Panc1 (cell line): ENCODE measurements around the gene DCAF8L2. TPM values are rescaled to one million over a fixed set of nuclear protein-coding genes. Genes with fewer than 3 reads are reported as not detected.
"Not testable (repeated sequence)": the region's sequence is repeated elsewhere in the genome, so short reads cannot be mapped to it uniquely, and the experiment has no call there.

Experiments used
- ATAC-seq: fragments of 200-7000 bp; cut with Tn5 transposase; 2 replicates; pipeline ENCODE4 v1.9.1; 2020; ENCODE audit warnings: mild to moderate bottlenecking, moderate library complexity
- BruUV-seq: library from RNA; stranded (reverse); fragments of 400-500 nt; replicated peaks from 2 replicates; lab custom pipeline; 2021; lab: Mats Ljungman, UMichigan
- CTCF ChIA-PET: fragments of 300-600 bp; sonication (Branson Sonifier 250); formaldehyde crosslinking; loops from one replicate; lab custom pipeline; 2022; ENCODE audit warnings: antibody characterized with exemption; lab: Charles Lee
- POLR2A ChIA-PET: fragments of 300-600 bp; sonication (Branson Sonifier 250); formaldehyde crosslinking; loops from one replicate; lab custom pipeline; 2022; ENCODE audit warnings: antibody characterized with exemption; lab: Charles Lee
- DNase-seq: peaks from one replicate; pipeline ENCODE4 v3.0.0-alpha.2; 2010; ENCODE audit warnings: low read depth, low spot score
- H3K27ac ChIP-seq: 2 replicates; pipeline ENCODE4 v1.5.1; 2011; ENCODE audit warnings: mild to moderate bottlenecking, low read length, inconsistent platforms
- H3K27me3 ChIP-seq: fragments of 200-500 bp; sonication (Bioruptor generic); 2 replicates; pipeline ENCODE4 v1.6.0; 2014; ENCODE audit warnings: low read length, inconsistent platforms; ENCODE audit not compliant: control insufficient read depth, insufficient read depth
- H3K36me3 ChIP-seq: fragments of 200-500 bp; sonication (Bioruptor generic); 2 replicates; pipeline ENCODE4 v1.5.1; 2014; ENCODE audit warnings: inconsistent platforms, mild to moderate bottlenecking, low read length, moderate library complexity; ENCODE audit not compliant: control insufficient read depth, insufficient read depth
- H3K4me1 ChIP-seq: 2 replicates; pipeline ENCODE4 v1.5.1; 2011; ENCODE audit warnings: inconsistent platforms, mild to moderate bottlenecking, low read length, moderate library complexity; ENCODE audit not compliant: control insufficient read depth, insufficient read depth
- H3K4me3 ChIP-seq, 2 experiments: 2 replicates each; pipeline ENCODE4 v1.5.1; 2011 to 2012; ENCODE audit warnings: low read depth in 2 of 2, low read length in 2 of 2, mild to moderate bottlenecking in 2 of 2, inconsistent platforms in 1 of 2, moderate library complexity in 1 of 2
- H3K9me3 ChIP-seq: fragments of 200-500 bp; sonication (Bioruptor generic); 2 replicates; pipeline ENCODE4 v1.5.1; 2014; ENCODE audit warnings: low read depth, mild to moderate bottlenecking, inconsistent platforms, low read length, moderate library complexity; ENCODE audit not compliant: control insufficient read depth, insufficient read depth
- POLR2AphosphoS5 ChIP-seq: IDR thresholded peaks from 2 replicates; pipeline ENCODE4 v1.6.1; 2012; ENCODE audit warnings: mild to moderate bottlenecking, low read depth, low read length, moderate library complexity
- SIN3A ChIP-seq: IDR thresholded peaks from 2 replicates; pipeline ENCODE4 v1.6.1; 2012; ENCODE audit warnings: low read depth, mild to moderate bottlenecking, low read length, moderate library complexity, borderline replicate concordance; ENCODE audit not compliant: insufficient read depth
- TCF7L2 ChIP-seq: IDR thresholded peaks from 2 replicates; pipeline ENCODE4 v1.6.1; 2011; ENCODE audit warnings: mild to moderate bottlenecking, low read depth, low read length, inconsistent platforms
- in situ Hi-C: cut with HindIII; loops from 2 replicates; pipeline ENCODE4 v1.10.0; 2016; ENCODE audit warnings: low sequenced_read_pairs, low pct_unique_long_range_greater_than_20kb
- intact Hi-C: fragments of 100-400 bp; cut with micrococcal nuclease; formaldehyde crosslinking; loops from one replicate; pipeline ENCODE4 v1.10.0; 2022; ENCODE audit not compliant: unreplicated experiment
- total RNA-seq: library from RNA; stranded (reverse); gene quantifications from one replicate; pipeline ENCODE4 v1.2.1, GENCODE V29; 2021; ENCODE audit not compliant: unreplicated experiment
- TF ChIP-seq, protein P1 (sequence below): fragments of 450-650 bp; IDR thresholded peaks from 2 replicates; pipeline ENCODE4 v1.5.1; 2017; ENCODE audit warnings: mild to moderate bottlenecking
- TF ChIP-seq, protein P2 (sequence below), 2 experiments: IDR thresholded peaks; 2 replicates each; pipeline ENCODE4 v1.6.1; 2011 to 2012; ENCODE audit warnings: low read depth in 2 of 2, control low read depth in 1 of 2, low read length in 1 of 2, mild to moderate bottlenecking in 1 of 2, moderate library complexity in 1 of 2; ENCODE audit not compliant: insufficient read depth in 1 of 2

Gene DCAF8L2
- total RNA-seq, 1 experiment from 2014 or later: not detected

DNA sequence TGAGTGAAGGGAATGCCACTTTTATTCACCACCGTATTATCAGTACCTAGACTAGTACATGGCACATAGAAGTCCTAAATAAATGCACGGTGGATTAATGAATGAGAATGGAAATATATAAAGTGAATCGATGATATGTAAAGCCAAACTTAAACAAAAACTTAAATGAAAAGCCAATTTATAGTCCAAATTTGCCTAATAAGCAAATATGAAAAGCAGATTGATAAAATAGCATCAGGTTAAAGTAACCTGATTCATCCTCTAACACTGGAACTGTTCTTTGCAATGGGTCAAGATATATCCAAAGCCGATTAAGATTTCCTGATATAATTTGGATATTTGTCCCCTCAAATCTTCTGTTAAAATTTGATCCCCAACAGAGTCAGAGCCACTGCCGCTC lies 150.8 kb downstream of the DCAF8L2 start:
- in situ Hi-C loops: no loop called here

DNA sequence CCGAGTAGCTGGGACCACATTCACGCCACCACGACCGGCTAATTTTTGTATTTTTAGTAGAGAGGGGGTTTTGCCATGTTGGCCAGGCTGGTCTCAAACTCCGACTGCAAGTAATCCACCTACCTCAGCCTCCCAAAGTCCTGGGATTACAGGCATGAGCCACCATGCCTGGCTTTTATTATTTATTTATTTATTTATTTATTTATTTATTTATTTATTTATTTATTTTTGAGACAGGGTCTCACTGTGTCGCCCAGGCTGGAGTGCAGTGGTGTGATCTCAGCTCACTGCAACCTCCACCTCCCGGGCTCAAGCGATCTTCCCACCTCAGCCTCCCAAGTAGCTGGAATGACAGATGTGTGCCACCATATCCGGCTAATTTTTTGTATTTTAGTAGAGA lies 153.4 kb downstream of the DCAF8L2 start:
- POLR2A ChIA-PET: interaction anchor here (0.8 kb wide), 1 partner anchor 229 kb away, joined by 4 read pairs; no protein-coding TSS in a partner anchor
- H3K9me3 ChIP-seq, H3K27ac ChIP-seq, H3K4me1 ChIP-seq, DNase-seq, CTCF ChIA-PET, H3K27me3 ChIP-seq, BruUV-seq, H3K4me3 ChIP-seq, ATAC-seq, H3K36me3 ChIP-seq, in situ Hi-C loops, intact Hi-C loops: not testable (repeated sequence)

More for the DNA sequence above, 150.8 kb downstream of the DCAF8L2 start:
- Histone ChIP-seq H3K27me3 (no peaks in the 10 kb centered on the region), H3K4me3 (no peak overlapping the region), H3K4me1 (no peaks in the 10 kb centered on the region), H3K27ac (no peak overlapping the region), H3K36me3 (no peaks in the 10 kb centered on the region), H3K9me3 (no peaks in the 10 kb centered on the region)
- DNase-seq: no peak
- ChIA-PET POLR2A (no interaction called here), CTCF (no interaction called here)
- ATAC-seq: no peak
- intact Hi-C loops: no loop called here
- no TSS peak for BruUV-seq
- no peak for TF ChIP-seq POLR2AphosphoS5
- no peak for TF ChIP-seq SIN3A
- TF ChIP-seq, protein P1, sequence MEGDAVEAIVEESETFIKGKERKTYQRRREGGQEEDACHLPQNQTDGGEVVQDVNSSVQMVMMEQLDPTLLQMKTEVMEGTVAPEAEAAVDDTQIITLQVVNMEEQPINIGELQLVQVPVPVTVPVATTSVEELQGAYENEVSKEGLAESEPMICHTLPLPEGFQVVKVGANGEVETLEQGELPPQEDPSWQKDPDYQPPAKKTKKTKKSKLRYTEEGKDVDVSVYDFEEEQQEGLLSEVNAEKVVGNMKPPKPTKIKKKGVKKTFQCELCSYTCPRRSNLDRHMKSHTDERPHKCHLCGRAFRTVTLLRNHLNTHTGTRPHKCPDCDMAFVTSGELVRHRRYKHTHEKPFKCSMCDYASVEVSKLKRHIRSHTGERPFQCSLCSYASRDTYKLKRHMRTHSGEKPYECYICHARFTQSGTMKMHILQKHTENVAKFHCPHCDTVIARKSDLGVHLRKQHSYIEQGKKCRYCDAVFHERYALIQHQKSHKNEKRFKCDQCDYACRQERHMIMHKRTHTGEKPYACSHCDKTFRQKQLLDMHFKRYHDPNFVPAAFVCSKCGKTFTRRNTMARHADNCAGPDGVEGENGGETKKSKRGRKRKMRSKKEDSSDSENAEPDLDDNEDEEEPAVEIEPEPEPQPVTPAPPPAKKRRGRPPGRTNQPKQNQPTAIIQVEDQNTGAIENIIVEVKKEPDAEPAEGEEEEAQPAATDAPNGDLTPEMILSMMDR: no peak
- TF ChIP-seq, protein P2, sequence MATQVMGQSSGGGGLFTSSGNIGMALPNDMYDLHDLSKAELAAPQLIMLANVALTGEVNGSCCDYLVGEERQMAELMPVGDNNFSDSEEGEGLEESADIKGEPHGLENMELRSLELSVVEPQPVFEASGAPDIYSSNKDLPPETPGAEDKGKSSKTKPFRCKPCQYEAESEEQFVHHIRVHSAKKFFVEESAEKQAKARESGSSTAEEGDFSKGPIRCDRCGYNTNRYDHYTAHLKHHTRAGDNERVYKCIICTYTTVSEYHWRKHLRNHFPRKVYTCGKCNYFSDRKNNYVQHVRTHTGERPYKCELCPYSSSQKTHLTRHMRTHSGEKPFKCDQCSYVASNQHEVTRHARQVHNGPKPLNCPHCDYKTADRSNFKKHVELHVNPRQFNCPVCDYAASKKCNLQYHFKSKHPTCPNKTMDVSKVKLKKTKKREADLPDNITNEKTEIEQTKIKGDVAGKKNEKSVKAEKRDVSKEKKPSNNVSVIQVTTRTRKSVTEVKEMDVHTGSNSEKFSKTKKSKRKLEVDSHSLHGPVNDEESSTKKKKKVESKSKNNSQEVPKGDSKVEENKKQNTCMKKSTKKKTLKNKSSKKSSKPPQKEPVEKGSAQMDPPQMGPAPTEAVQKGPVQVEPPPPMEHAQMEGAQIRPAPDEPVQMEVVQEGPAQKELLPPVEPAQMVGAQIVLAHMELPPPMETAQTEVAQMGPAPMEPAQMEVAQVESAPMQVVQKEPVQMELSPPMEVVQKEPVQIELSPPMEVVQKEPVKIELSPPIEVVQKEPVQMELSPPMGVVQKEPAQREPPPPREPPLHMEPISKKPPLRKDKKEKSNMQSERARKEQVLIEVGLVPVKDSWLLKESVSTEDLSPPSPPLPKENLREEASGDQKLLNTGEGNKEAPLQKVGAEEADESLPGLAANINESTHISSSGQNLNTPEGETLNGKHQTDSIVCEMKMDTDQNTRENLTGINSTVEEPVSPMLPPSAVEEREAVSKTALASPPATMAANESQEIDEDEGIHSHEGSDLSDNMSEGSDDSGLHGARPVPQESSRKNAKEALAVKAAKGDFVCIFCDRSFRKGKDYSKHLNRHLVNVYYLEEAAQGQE (IDR thresholded peaks at IDR 0.05; ENCODE audit: insufficient read depth in 1 of 2, low read depth in 2 of 2, low read length in 1 of 2): no peak
- TF ChIP-seq TCF7L2: no peak

DNA sequence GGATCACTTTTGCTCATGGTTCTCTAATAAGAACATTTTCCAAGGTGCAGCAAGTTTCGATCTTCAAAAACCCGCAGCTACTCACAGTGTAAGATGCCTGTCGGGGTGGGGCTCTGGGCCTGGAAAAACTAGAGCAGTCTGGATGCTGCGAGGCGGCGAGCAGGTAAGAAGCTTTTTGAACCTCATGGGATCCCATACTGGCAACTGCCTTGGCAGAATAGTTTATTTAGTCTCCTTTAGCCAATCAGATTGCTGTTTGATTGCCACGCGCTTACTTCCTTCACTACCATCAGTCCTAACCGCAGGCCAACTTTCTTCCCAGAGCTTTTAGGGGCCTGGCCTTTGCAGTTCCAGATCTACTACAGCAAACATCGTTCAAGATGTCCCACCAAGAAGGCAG lies 156.4 kb downstream of the DCAF8L2 start:
- H3K4me1 ChIP-seq: no peaks in the 10 kb centered on the region
- H3K36me3 ChIP-seq: no peaks in the 10 kb centered on the region
- ATAC-seq (no peak), DNase-seq (no peak)
- no TSS peak for BruUV-seq
- H3K27ac ChIP-seq: no peak overlapping the region
- H3K27me3 ChIP-seq: no peaks in the 10 kb centered on the region
- in situ Hi-C loops: no loop called here
- H3K9me3 ChIP-seq: no peaks in the 10 kb centered on the region
- no peak for TF ChIP-seq SIN3A
- TF ChIP-seq, protein P2 (IDR thresholded peaks at IDR 0.05; ENCODE audit: insufficient read depth in 1 of 2, low read depth in 2 of 2, low read length in 1 of 2): no peak
- TF ChIP-seq, protein P1: no peak
- no peak for TF ChIP-seq POLR2AphosphoS5
- TF ChIP-seq TCF7L2: no peak
- ChIA-PET POLR2A (no interaction called here), CTCF (no interaction called here)
- intact Hi-C loops: no loop called here
- no peak overlapping the region for H3K4me3 ChIP-seq
